Smooth muscle cell of the pulmonary artery (primary cell): ENCODE data around the gene CCDC157. TPM values are rescaled to one million over a fixed set of nuclear protein-coding genes. Genes with fewer than 3 reads are reported as not detected.

Experiments used
- total RNA-seq: library from RNA; depleted of rRNA; stranded (reverse); fragments of >200 nt; gene quantifications from 2 replicates; pipeline ENCODE4 v1.2.3, GENCODE V29; 2014

The CCDC157 gene
- total RNA-seq, result 1.8 and 2.2 TPM in 2 replicates

DNA sequence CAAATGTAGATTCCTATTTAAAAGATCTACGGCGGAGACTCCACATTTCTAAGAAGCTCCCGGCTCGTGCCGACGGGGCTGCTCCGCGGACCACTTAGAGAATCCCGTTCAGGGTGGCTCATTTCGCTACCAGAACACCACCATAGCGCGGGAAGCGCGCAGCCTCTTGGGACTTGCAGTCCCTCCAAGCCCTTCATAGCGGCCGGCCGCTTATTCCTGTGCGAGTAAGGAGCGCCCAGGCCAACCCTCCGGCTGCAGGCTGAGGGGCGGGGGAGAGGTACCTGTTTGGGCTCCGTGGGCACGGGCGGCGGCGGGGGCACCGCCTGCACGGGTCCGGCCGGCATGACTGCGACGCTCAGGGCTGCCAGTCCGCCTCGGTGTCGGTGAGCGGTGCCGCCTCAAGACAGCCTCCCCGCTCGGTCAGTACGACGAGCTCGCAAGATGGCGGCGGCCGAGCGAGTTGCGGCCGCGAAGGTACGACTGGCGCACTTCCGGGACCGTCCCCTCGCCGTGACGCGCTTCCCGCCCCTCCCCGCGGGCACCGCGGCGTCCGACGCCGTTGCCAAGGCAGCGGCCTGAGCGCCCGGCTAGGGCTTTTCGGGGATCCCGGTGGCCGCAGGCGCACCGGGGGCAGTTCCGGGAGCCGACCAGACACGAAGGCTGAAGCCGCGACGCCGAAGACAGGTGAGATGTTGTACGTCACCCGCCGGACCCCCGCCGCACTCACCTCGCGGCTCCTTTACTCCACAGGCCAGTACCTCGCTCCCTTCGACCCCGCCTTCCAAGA is at the start of gene CCDC157, which contains the start of gene SF3A1:
CCDC157 (plus strand) TSS at position 559 of the 787 bp plus-strand sequence. CDS start 8,994 bp downstream, outside the sequence.
SF3A1 (minus strand) TSS at position 446 of the 787 bp plus-strand sequence; CDS start at position 344, 102 bp downstream.

DNA sequence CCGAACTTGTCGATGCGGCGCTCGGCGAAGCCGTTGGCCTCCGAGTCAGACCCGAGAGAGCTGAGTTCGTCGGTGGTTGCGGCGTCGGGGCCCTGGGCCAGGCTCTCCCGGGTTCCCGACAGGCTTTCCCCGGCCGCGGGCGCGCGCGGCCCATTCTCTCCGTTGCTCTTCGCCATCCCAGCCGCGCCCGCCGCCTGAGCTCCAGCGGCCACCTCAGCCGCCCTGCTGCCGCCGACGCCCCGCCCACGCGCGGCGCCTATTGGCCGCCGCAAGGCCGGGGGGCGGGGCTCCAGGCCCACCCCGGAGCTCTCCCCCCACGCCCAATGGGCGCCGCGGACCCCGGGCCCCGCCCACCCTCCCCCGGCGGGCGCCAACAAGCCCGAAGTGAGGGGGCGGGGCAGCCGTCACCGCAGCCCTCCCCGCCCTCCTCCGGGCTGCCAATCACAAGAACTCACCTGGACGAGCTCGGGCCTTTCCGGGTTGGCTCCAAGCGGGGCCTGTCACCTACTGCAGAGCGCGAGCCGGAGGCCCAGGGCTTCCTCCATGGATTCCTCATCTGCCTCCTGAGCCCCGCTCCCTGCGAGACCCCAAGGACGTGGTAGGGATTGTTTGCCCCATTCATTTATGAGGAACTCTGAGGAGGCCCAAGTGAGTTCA is 30.0 kb upstream of the CCDC157 start, which contains the start of gene TBC1D10A:
TBC1D10A (minus strand) TSS at position 236 of the 657 bp plus-strand sequence; CDS start at position 176, 60 bp downstream.

DNA sequence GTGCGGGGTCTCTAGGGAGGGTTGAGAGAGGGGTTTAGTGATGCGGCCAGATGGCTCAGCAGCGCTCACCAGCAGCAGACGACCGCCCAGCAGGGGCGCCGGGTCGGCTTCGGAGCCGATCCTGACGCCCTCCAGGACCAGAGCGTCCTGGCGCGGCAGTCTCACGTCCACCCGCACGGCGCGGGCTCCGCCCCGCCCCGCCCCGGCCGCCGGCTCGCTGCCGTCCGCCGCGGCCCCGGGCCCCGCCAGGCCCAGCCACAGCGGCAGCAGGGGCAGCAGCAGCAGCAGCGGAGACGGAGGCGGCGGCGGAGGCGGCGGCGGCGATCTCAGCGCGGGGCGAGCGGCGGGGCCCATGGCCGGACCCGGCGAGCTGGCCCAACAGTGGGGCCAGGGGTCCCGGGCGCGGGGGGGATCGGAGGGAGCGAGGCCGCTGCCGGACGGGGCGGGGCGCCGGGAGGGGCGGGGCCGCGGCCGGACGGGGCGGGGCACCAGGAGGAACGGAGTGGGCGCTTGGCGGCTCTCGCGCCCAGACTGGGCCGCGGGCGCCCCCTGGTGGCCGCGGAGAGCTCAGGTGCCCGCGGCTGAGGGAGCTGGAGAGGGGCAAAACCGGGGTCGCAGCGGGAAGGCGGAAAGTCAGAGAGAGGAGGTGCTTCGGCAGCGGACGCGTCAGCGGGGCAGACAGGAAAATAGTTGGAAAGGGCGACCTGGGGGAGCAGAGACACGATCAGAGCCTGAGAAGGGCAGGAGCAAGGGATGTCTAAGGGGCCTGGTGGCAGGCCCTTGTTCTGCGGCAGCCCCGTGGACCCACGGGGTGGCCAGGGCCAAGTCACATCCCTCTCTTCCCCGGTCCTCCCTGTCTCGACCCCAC is 30.4 kb downstream of the CCDC157 start, which contains the start of gene RNF215:
RNF215 (minus strand) TSS at position 452 of the 868 bp plus-strand sequence; CDS start at position 354, 98 bp downstream.

DNA sequence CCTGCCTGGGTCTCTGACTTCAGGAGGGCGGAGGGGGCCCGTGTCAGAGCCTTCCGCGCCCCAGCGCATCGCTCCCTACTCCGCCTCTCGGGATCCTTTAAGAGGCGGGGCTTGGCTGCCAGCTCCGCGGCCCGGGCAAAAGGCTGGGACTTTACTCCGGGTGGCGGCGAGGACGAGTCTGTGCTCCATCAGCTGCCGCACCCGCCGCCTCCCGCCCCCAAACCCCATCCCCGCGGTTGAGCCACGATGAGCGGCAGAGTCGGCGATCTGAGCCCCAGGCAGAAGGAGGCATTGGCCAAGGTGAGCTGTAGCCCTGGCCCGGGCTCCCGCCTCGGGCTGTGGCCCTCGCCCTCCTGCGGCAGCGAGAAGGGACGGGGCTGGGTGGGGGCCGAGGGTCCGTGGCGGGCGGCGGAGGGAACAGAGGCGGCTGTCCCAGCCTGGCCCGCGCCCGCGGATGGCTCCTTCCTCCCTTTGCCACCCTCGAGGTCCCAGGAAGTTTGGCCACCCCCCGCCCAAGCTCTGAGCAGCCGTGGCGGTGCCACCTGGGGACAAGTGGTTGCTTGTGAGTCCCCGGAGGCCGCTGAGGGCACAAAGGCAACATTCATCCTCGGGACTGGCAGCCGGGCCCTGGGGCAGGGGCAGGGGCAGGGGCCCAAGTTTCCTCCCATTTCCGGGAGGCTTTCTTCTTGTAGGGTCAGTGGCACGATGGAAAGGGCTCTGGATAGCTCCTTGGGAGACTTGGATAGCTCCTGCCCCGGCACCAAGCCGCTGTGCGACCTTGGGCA is 40.3 kb downstream of the CCDC157 start, which contains the start of gene SEC14L2:
SEC14L2 (plus strand) TSS at position 148 of the 785 bp plus-strand sequence; CDS start at position 247, 99 bp downstream.

DNA sequence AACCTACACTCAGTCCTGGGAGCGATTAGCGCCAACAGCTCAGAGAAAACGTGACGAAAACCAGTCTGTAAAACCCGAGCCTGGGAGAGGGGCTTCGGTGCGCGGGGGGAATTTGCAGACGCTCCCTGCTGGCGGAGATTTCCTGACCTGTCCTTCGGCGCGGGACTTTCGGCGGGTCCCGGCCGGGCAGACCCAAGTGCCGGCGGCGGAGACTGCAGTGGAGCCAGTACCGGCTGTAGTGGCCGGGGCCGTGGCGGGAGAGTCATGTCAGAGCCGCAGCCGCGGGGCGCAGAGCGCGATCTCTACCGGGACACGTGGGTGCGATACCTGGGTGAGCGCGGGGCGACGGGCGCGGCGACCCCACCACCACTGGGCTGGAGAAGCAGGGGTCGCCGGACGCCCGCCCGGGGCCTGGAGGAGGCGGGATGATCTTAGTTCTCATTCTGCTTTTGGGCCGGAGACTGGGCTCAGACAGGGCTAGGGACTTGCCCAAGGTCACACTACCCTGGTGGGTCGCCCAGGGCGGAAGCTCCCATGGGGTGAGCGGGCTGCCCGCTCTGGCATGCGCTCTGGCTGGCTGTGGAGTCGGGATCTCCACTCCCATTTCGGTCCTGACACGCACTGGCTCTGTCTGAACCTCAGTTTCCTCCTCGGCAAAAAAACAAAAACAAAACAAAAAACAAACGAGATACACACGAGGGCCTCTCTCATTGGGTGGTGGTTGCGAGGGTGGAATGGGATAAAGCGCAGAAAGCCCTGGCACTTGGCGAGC is 69.0 kb downstream of the CCDC157 start, which contains the start of gene MTFP1:
MTFP1 (plus strand) TSS at position 153 of the 772 bp plus-strand sequence; CDS start at position 265, 112 bp downstream.

Other genes starting within 250 kb of the CCDC157 start
- gene LIF, start 110.2 kb upstream of the CCDC157 start, total RNA-seq, result 46.1 and 47.4 TPM in 2 replicates
- not detected in 2 replicates for gene OSM, start 90.2 kb upstream of the CCDC157 start, total RNA-seq
- gene CASTOR1, start 67.5 kb upstream of the CCDC157 start, total RNA-seq, result 7.5 and 10.4 TPM in 2 replicates
- 13.7 and 14.1 TPM in 2 replicates for gene TBC1D10A, start 30.1 kb upstream of the CCDC157 start, total RNA-seq
- 29.3 and 39.6 TPM in 2 replicates for gene SF3A1, start 113 bp upstream of the CCDC157 start, total RNA-seq
- gene RNF215, start 30.4 kb downstream of the CCDC157 start, total RNA-seq, result 30.5 and 42.6 TPM in 2 replicates
- 12.7 and 15.9 TPM in 2 replicates for gene SEC14L2, start 40.0 kb downstream of the CCDC157 start, total RNA-seq
- 5.4 and 10.4 TPM in 2 replicates for gene MTFP1, start 68.8 kb downstream of the CCDC157 start, total RNA-seq
- not detected in 2 replicates for gene SEC14L3, start 115.0 kb downstream of the CCDC157 start, total RNA-seq
- 0.07 and 0.13 TPM in 2 replicates for gene SEC14L4, start 148.7 kb downstream of the CCDC157 start, total RNA-seq
- gene SEC14L6, start 189.7 kb downstream of the CCDC157 start, total RNA-seq, result 0.20 and 0.40 TPM in 2 replicates
- gene GAL3ST1, start 217.7 kb downstream of the CCDC157 start, total RNA-seq, result 0.23 and 0.39 TPM in 2 replicates
- 72.5 and 83.5 TPM in 2 replicates for gene PES1, start 234.9 kb downstream of the CCDC157 start, total RNA-seq